H1 (cell line): ENCODE results near the gene ADD3.

ENCODE experiments used
- CEBPB ChIP-seq: IDR thresholded peaks from 2 replicates; pipeline ENCODE4 v1.6.1; 2012; ENCODE audit warnings: low read depth, low read length
- EZH2 ChIP-seq: fragments of 200-600 bp; sonication (generic); IDR thresholded peaks from 2 replicates; pipeline ENCODE4 v1.7.1; 2012; ENCODE audit warnings: low read depth, mild to moderate bottlenecking, moderate library complexity, low read length, inconsistent platforms; ENCODE audit not compliant: severe bottlenecking
- JUND ChIP-seq: IDR thresholded peaks from 2 replicates; pipeline ENCODE4 v1.6.1; 2011; ENCODE audit warnings: mild to moderate bottlenecking, improper control_type of control experiment, low read length
- POLR2A ChIP-seq, 2 experiments: IDR thresholded peaks; 1 replicate in 1 of 2; 2 replicates in 1 of 2; pipeline ENCODE4 v1.6.1; 2011; ENCODE audit warnings: low read depth in 2 of 2, low read length in 2 of 2, mild to moderate bottlenecking in 2 of 2; ENCODE audit errors: control extremely low read depth in 1 of 2
- POLR2AphosphoS5 ChIP-seq: IDR thresholded peaks from 2 replicates; pipeline ENCODE4 v1.6.1; 2011; ENCODE audit warnings: low read depth, low read length
- SP4 ChIP-seq: IDR thresholded peaks from 2 replicates; pipeline ENCODE4 v1.6.1; 2012; ENCODE audit warnings: low read length, inconsistent platforms
- TF ChIP-seq, protein P1 (sequence below), 3 experiments: IDR thresholded peaks; 1 replicate in 2 of 3; 2 replicates in 1 of 3; pipeline versions ENCODE4 v1.5.1 to v1.6.1; 2011; ENCODE audit warnings: low read length in 3 of 3, mild to moderate bottlenecking in 3 of 3, inconsistent platforms in 2 of 3, low read depth in 1 of 3, moderate library complexity in 1 of 3; ENCODE audit not compliant: insufficient read depth in 1 of 3; ENCODE audit errors: control extremely low read depth in 1 of 3
- TF ChIP-seq, protein P2 (sequence below): IDR thresholded peaks from 2 replicates; pipeline ENCODE4 v1.6.1; 2011; ENCODE audit warnings: low read length, improper control_type of control experiment
- TF ChIP-seq, protein P3 (sequence below): IDR thresholded peaks from 2 replicates; pipeline ENCODE4 v1.6.1; 2012; ENCODE audit warnings: low read length, inconsistent platforms

DNA sequence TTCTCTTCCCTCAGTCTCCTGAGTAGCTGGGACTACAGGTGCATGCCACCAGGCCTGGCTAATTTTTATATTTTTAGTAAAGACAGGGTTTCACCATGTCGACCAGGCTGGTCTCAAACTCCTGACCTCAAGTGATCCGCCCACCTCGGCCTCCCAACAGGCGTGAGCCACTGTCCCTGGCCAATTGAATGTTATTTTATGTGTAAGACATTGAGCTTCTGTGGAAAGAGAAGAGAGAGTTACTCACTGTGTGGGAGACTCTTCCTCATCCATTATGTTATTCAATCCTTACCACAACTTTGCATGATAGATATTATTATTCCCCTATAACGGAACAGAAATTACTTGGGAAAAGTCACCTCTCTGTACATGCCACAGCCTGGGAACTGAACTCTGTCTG is 167.0 kb downstream of the ADD3 start:
- TF ChIP-seq POLR2AphosphoS5 (no peak), SP4 (no peak), EZH2 (no peak), POLR2A (IDR thresholded peaks at IDR 0.05; ENCODE audit: control extremely low read depth in 1 of 2, low read depth in 2 of 2, low read length in 2 of 2) (no peak), CEBPB (no peak), JUND (no peak)
- TF ChIP-seq, protein P1, sequence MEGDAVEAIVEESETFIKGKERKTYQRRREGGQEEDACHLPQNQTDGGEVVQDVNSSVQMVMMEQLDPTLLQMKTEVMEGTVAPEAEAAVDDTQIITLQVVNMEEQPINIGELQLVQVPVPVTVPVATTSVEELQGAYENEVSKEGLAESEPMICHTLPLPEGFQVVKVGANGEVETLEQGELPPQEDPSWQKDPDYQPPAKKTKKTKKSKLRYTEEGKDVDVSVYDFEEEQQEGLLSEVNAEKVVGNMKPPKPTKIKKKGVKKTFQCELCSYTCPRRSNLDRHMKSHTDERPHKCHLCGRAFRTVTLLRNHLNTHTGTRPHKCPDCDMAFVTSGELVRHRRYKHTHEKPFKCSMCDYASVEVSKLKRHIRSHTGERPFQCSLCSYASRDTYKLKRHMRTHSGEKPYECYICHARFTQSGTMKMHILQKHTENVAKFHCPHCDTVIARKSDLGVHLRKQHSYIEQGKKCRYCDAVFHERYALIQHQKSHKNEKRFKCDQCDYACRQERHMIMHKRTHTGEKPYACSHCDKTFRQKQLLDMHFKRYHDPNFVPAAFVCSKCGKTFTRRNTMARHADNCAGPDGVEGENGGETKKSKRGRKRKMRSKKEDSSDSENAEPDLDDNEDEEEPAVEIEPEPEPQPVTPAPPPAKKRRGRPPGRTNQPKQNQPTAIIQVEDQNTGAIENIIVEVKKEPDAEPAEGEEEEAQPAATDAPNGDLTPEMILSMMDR (IDR thresholded peaks at IDR 0.05; ENCODE audit: control extremely low read depth in 1 of 3, insufficient read depth in 1 of 3, low read depth in 1 of 3, low read length in 3 of 3), result no peak
- TF ChIP-seq, protein P2, sequence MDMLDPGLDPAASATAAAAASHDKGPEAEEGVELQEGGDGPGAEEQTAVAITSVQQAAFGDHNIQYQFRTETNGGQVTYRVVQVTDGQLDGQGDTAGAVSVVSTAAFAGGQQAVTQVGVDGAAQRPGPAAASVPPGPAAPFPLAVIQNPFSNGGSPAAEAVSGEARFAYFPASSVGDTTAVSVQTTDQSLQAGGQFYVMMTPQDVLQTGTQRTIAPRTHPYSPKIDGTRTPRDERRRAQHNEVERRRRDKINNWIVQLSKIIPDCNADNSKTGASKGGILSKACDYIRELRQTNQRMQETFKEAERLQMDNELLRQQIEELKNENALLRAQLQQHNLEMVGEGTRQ, result no peak
- TF ChIP-seq, protein P3, sequence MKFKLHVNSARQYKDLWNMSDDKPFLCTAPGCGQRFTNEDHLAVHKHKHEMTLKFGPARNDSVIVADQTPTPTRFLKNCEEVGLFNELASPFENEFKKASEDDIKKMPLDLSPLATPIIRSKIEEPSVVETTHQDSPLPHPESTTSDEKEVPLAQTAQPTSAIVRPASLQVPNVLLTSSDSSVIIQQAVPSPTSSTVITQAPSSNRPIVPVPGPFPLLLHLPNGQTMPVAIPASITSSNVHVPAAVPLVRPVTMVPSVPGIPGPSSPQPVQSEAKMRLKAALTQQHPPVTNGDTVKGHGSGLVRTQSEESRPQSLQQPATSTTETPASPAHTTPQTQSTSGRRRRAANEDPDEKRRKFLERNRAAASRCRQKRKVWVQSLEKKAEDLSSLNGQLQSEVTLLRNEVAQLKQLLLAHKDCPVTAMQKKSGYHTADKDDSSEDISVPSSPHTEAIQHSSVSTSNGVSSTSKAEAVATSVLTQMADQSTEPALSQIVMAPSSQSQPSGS, result no peak
